Measurements from ENCODE around the gene MVB12B. TPM values are rescaled to one million over a fixed set of nuclear protein-coding genes. Genes with fewer than 3 reads are reported as not detected.

MVB12B gene
- total and polyA plus RNA-seq, 2 experiments from 2014 or later = 19.0 to 29.9 TPM

GRCh38 chr9:126504086-126504976, 177.7 kb downstream of the MVB12B start:
- TF ChIP-seq CTCF (IDR thresholded peaks at IDR 0.05; ENCODE audit: low read depth, low read length) = no peak
- peaks cover 14% of the 10 kb centered on the region for H3K27me3 ChIP-seq
- no peaks in the 10 kb centered on the region for H3K9me3 ChIP-seq (ENCODE audit: low read depth)
- H3K36me3 ChIP-seq = no peaks in the 10 kb centered on the region
- H3K4me3 ChIP-seq = no peak overlapping the region
- no peak for DNase-seq (ENCODE audit: low read depth in 1 of 2, low spot score in 1 of 2)
- peaks cover 3% of the 10 kb centered on the region for H3K4me1 ChIP-seq (ENCODE audit: low read depth)
- no peak overlapping the region for H3K27ac ChIP-seq

GRCh38 chr9:126504977-126505455, 178.4 kb downstream of the MVB12B start:
- no peak for TF ChIP-seq CTCF (IDR thresholded peaks at IDR 0.05; ENCODE audit: low read depth, low read length)
- H3K27ac ChIP-seq = no peak overlapping the region
- no peak for DNase-seq (ENCODE audit: low read depth in 1 of 2, low spot score in 1 of 2)
- peaks cover 8% of the 10 kb centered on the region for H3K27me3 ChIP-seq
- H3K36me3 ChIP-seq = no peaks in the 10 kb centered on the region
- H3K4me1 ChIP-seq (ENCODE audit: low read depth) = no peaks in the 10 kb centered on the region
- no peak overlapping the region for H3K4me3 ChIP-seq
- H3K9me3 ChIP-seq (ENCODE audit: low read depth) = no peaks in the 10 kb centered on the region

GRCh38 chr9:126505697-126506346, 179.2 kb downstream of the MVB12B start:
- no peak overlapping the region for H3K27ac ChIP-seq
- no peak overlapping the region for H3K4me3 ChIP-seq
- H3K27me3 ChIP-seq = no peaks in the 10 kb centered on the region
- no peaks in the 10 kb centered on the region for H3K9me3 ChIP-seq (ENCODE audit: low read depth)
- no peak for DNase-seq (ENCODE audit: low read depth in 1 of 2, low spot score in 1 of 2)
- no peaks in the 10 kb centered on the region for H3K36me3 ChIP-seq
- H3K4me1 ChIP-seq (ENCODE audit: low read depth) = no peaks in the 10 kb centered on the region
- no peak for TF ChIP-seq CTCF (IDR thresholded peaks at IDR 0.05; ENCODE audit: low read depth, low read length)

GRCh38 chr9:126506361-126507317, 180.0 kb downstream of the MVB12B start:
- Histone ChIP-seq H3K4me3 (no peak overlapping the region), H3K27ac (no peak overlapping the region), H3K36me3 (no peaks in the 10 kb centered on the region), H3K27me3 (no peaks in the 10 kb centered on the region), H3K4me1 (ENCODE audit: low read depth) (peaks cover 4% of the 10 kb centered on the region), H3K9me3 (ENCODE audit: low read depth) (no peaks in the 10 kb centered on the region)
- no peak for DNase-seq (ENCODE audit: low read depth in 1 of 2, low spot score in 1 of 2)
- no peak for TF ChIP-seq CTCF (IDR thresholded peaks at IDR 0.05; ENCODE audit: low read depth, low read length)
